ENCODE measurements around the gene ELMO1. TPM values are rescaled to one million over a fixed set of nuclear protein-coding genes. Genes with fewer than 3 reads are reported as not detected.

Gene ELMO1
- total RNA-seq, 1 experiment from 2014 or later = not detected

DNA sequence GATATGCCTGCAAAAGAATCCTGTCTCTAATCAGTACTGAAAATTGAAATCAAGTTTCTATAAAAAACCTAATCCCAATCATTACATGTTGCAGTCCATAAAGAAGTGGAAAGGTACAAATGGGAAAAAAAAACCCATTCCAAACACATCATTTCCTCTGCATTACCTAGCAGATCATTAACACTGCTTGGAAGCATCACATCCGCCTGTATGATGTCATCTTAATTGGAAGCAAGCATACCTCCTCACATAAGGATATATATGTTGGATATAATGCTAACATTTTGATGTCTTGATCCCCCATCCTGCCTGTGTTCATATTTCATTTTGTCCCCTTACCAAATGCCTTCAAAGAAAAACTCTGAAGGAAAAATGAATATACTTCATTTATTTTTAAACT lies 483.0 kb downstream of the ELMO1 start:
- H4K20me1 ChIP-seq (ENCODE audit: low read length) = no peaks in the 10 kb centered on the region
- no peaks in the 10 kb centered on the region for H3K4me1 ChIP-seq (ENCODE audit: insufficient read depth, low read length)
- intact Hi-C loops (cut with micrococcal nuclease) = no loop called here
- BruUV-seq (replicated peaks) = no TSS peak
- ATAC-seq = no peak
- H3K9me2 ChIP-seq (replicated peaks; ENCODE audit: low read length) = no peaks in the 10 kb centered on the region
- ChIA-PET CTCF (no interaction called here), POLR2A (ENCODE audit: unreplicated experiment) (no interaction called here)
- no peaks in the 10 kb centered on the region for H3K36me3 ChIP-seq (ENCODE audit: low read depth, low read length)
- no peak overlapping the region for H2AFZ ChIP-seq (ENCODE audit: low read length)
- no peaks in the 10 kb centered on the region for H3K9me3 ChIP-seq (ENCODE audit: low read length)
- no peak overlapping the region for H3K27ac ChIP-seq (ENCODE audit: low read length)
- H3K27me3 ChIP-seq (ENCODE audit: low read length) = 0 out of 2 replicates have a peak, but pooled peaks cover 13% of the 10 kb centered on the region
- no peak for TF ChIP-seq EZH2 (IDR thresholded peaks at IDR 0.05; ENCODE audit: low read length, unreplicated experiment)
- TF ChIP-seq EZH2phosphoT487 (IDR thresholded peaks at IDR 0.05; ENCODE audit: borderline replicate concordance, low read length) = no peak
- TF ChIP-seq, protein P1, sequence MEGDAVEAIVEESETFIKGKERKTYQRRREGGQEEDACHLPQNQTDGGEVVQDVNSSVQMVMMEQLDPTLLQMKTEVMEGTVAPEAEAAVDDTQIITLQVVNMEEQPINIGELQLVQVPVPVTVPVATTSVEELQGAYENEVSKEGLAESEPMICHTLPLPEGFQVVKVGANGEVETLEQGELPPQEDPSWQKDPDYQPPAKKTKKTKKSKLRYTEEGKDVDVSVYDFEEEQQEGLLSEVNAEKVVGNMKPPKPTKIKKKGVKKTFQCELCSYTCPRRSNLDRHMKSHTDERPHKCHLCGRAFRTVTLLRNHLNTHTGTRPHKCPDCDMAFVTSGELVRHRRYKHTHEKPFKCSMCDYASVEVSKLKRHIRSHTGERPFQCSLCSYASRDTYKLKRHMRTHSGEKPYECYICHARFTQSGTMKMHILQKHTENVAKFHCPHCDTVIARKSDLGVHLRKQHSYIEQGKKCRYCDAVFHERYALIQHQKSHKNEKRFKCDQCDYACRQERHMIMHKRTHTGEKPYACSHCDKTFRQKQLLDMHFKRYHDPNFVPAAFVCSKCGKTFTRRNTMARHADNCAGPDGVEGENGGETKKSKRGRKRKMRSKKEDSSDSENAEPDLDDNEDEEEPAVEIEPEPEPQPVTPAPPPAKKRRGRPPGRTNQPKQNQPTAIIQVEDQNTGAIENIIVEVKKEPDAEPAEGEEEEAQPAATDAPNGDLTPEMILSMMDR (conservative IDR thresholded peaks at IDR 0.05; ENCODE audit: low read depth, low read length) = no peak
- no peak overlapping the region for H3K9ac ChIP-seq (ENCODE audit: low read length)
- no peak overlapping the region for H3K4me3 ChIP-seq (ENCODE audit: low read length)
- no peak overlapping the region for H3K4me2 ChIP-seq (ENCODE audit: low read length)
- no peak for DNase-seq
- no peaks in the 10 kb centered on the region for H3F3A ChIP-seq (ENCODE audit: low read length, unreplicated experiment)
- H3K79me2 ChIP-seq (ENCODE audit: low read length) = no peaks in the 10 kb centered on the region

DNA sequence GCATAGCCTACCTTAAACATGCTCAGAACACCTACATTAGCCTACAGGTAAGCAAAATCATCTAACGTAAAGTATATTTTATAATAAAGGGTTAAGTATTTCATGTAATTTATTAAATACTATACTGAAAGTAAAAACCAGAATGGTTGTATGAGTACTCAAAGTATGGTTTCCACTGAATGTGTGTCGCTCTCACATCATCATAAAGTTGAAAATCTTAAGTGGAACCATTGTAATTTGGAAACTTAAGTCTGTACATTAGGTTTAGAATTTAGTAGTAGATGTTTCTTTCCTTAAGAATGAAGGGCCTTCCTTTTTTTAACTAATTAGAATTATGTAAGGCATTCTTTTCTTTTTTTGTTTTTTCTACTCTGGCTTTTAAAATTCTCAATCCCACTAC lies 484.4 kb downstream of the ELMO1 start:
- H3K4me3 ChIP-seq (ENCODE audit: low read length) = no peak overlapping the region
- no peak for TF ChIP-seq EZH2phosphoT487 (IDR thresholded peaks at IDR 0.05; ENCODE audit: borderline replicate concordance, low read length)
- TF ChIP-seq, protein P1 (conservative IDR thresholded peaks at IDR 0.05; ENCODE audit: low read depth, low read length) = no peak
- no peak for TF ChIP-seq EZH2 (IDR thresholded peaks at IDR 0.05; ENCODE audit: low read length, unreplicated experiment)
- CTCF ChIA-PET = no interaction called here
- H4K20me1 ChIP-seq (ENCODE audit: low read length) = no peaks in the 10 kb centered on the region
- no peak overlapping the region for H3K9ac ChIP-seq (ENCODE audit: low read length)
- H3F3A ChIP-seq (ENCODE audit: low read length, unreplicated experiment) = no peaks in the 10 kb centered on the region
- H3K9me3 ChIP-seq (ENCODE audit: low read length) = no peaks in the 10 kb centered on the region
- POLR2A ChIA-PET (ENCODE audit: unreplicated experiment) = no interaction called here
- H3K27me3 ChIP-seq (ENCODE audit: low read length) = 0 out of 2 replicates have a peak, but pooled peaks cover 12% of the 10 kb centered on the region
- H3K4me2 ChIP-seq (ENCODE audit: low read length) = no peak overlapping the region
- intact Hi-C loops (cut with micrococcal nuclease) = no loop called here
- H3K36me3 ChIP-seq (ENCODE audit: low read depth, low read length) = no peaks in the 10 kb centered on the region
- no peaks in the 10 kb centered on the region for H3K79me2 ChIP-seq (ENCODE audit: low read length)
- no TSS peak for BruUV-seq (replicated peaks)
- no peak for ATAC-seq
- no peak for DNase-seq
- no peak overlapping the region for H3K27ac ChIP-seq (ENCODE audit: low read length)
- no peaks in the 10 kb centered on the region for H3K4me1 ChIP-seq (ENCODE audit: insufficient read depth, low read length)
- H2AFZ ChIP-seq (ENCODE audit: low read length) = no peak overlapping the region
- no peaks in the 10 kb centered on the region for H3K9me2 ChIP-seq (replicated peaks; ENCODE audit: low read length)

DNA sequence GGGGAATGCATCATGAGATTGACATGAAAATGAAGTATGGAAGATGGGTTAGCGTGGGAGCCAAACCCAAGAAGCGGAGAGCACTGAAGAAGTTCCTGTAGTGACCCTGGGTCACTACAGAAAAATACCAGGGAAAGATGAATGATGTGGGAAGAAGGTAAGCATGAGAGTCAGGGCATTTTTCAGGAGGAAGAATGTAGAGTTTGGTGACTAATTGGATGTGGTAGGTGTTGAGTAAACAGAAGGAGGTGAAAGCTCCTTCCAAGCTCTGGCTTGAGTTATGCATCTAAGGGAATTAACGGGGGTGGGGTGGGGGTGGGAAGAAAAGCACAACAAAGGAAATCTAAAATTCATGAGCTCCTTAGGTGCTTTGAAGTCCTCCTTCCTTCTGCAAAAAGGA lies 486.3 kb downstream of the ELMO1 start:
- intact Hi-C loops (cut with micrococcal nuclease) = no loop called here
- ATAC-seq = no peak
- H3K4me3 ChIP-seq (ENCODE audit: low read length) = no peak overlapping the region
- TF ChIP-seq, protein P1 (conservative IDR thresholded peaks at IDR 0.05; ENCODE audit: low read depth, low read length) = no peak
- TF ChIP-seq EZH2 (IDR thresholded peaks at IDR 0.05; ENCODE audit: low read length, unreplicated experiment) (no peak), EZH2phosphoT487 (IDR thresholded peaks at IDR 0.05; ENCODE audit: borderline replicate concordance, low read length) (no peak)
- no peaks in the 10 kb centered on the region for H3K9me2 ChIP-seq (replicated peaks; ENCODE audit: low read length)
- no peaks in the 10 kb centered on the region for H3K36me3 ChIP-seq (ENCODE audit: low read depth, low read length)
- BruUV-seq (replicated peaks) = no TSS peak
- H3K79me2 ChIP-seq (ENCODE audit: low read length) = no peaks in the 10 kb centered on the region
- no peak for DNase-seq
- H3K27me3 ChIP-seq (ENCODE audit: low read length) = 0 out of 2 replicates have a peak, but pooled peaks cover 12% of the 10 kb centered on the region
- H2AFZ ChIP-seq (ENCODE audit: low read length) = no peak overlapping the region
- CTCF ChIA-PET = no interaction called here
- H3K27ac ChIP-seq (ENCODE audit: low read length) = no peak overlapping the region
- H4K20me1 ChIP-seq (ENCODE audit: low read length) = no peaks in the 10 kb centered on the region
- H3K9me3 ChIP-seq (ENCODE audit: low read length) = no peaks in the 10 kb centered on the region
- H3K4me1 ChIP-seq (ENCODE audit: insufficient read depth, low read length) = no peaks in the 10 kb centered on the region
- POLR2A ChIA-PET (ENCODE audit: unreplicated experiment) = no interaction called here
- H3K4me2 ChIP-seq (ENCODE audit: low read length) = no peak overlapping the region
- no peaks in the 10 kb centered on the region for H3F3A ChIP-seq (ENCODE audit: low read length, unreplicated experiment)
- no peak overlapping the region for H3K9ac ChIP-seq (ENCODE audit: low read length)
